OCI-LY1 (cell line): Measurements from ENCODE around the gene CRISPLD2.

Experiments
- CTCF ChIP-seq: fragments of 200-600 bp; sonication (generic), shearing (Covaris generic); IDR thresholded peaks from 2 replicates; pipeline ENCODE4 v1.5.1; 2017; ENCODE audit warnings: mild to moderate bottlenecking, antibody characterized with exemption, low read length, moderate library complexity, mixed read lengths
- EZH2 ChIP-seq: fragments of 200-600 bp; sonication (generic), shearing (Covaris generic); IDR thresholded peaks from 2 replicates; pipeline ENCODE4 v1.8.0; 2017; ENCODE audit warnings: borderline replicate concordance, mixed run types, mild to moderate bottlenecking, antibody characterized with exemption, low read length, moderate library complexity, mixed read lengths

- TF ChIP-seq CTCF, result no peak
- TF ChIP-seq EZH2, result no peak
Observed at GRCh38 chr16:84829168-84829965, 9.6 kb downstream of the CRISPLD2 start.
